NCI-H1092 (cell line): ENCODE results near the gene OSBPL2.

Experiments used
- DNase-seq: peaks from one replicate; lab custom pipeline; 2025; lab: John Stamatoyannopoulos, UW

The OSBPL2 gene

GRCh38 chr20:62258499-62259293 lies 20.4 kb downstream of the OSBPL2 start:
- DNase-seq, result no peak

DNA sequence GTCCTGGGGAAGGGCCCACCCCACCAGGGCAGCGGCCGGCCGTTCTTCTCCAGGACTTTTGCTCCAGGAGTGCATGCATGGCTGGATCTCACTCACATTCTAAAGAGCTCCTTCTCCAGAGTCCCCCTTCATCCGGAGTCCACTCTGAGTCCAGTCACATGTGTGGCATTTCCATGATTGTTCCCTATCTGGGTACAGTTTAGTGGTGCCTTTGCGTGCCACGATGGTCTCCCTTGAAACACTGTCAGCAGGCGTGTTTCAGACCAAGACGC lies 20.9 kb downstream of the OSBPL2 start:
- DNase-seq, result no peak

- DNase-seq, result no peak
Measured at GRCh38 chr20:62262064-62262463, 23.7 kb downstream of the OSBPL2 start.

DNA sequence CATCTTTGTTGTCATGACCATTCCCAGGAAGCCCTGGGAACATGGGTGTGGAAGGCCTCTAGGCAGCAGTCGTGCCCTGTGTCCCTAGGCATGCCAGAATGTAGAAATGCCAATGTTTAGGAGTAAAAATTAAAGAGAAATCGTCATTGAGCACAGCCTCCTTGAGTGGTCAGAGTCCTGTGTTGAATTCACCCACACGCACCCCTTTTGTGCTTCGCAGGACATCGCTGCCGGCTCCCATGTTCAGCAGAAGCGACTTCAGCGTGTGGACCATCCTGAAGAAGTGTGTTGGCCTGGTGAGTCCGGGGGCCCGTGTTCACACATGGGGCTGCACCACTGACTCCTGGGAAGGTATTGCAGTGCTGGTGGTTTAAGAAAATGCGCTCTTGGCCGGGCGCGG lies 25.1 kb downstream of the OSBPL2 start:
- no peak for DNase-seq

- no peak for DNase-seq
Measured at GRCh38 chr20:62265365-62265764, 27.0 kb downstream of the OSBPL2 start.

DNA sequence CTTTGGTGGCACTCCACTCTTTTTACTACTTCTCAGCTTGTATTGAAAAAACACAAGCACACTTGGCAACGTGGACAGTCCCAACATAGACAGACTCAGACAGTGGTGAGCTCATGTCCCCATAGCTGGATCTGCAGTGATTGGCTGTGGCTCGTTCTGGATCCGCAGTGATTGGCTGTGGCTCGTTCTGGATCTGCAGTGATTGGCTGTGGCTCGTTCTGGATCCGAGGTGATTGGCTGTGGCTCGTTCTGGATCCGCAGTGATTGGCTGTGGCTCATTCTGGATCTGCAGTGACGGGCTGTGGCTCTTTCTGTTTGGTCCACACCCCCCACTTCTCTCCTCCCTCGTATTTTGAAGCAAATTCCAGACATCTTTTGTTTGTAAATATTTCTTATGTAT lies 28.0 kb downstream of the OSBPL2 start:
- no peak for DNase-seq

DNA sequence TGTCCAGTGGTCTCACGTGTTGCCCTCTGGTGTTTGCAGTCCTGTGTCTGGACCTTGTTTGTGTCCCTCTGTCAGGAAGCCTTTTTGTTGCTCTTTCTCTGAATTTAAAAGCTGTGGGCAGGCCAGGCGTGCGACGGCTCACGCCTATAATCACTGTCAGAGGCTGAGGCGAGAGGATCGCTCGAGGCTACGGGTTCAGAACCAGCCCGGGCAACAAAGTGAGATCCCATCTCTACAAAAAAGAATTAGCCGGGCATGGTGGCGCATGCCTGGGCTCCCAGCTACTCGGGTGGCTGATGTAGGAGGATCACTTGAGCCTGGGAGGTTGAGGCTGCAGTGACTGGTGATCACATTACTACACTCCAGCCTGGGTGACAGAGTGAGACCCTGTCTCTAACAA lies 28.5 kb downstream of the OSBPL2 start:
- no peak for DNase-seq

GRCh38 chr20:62267543-62267942 lies 29.2 kb downstream of the OSBPL2 start:
- no peak for DNase-seq

DNA sequence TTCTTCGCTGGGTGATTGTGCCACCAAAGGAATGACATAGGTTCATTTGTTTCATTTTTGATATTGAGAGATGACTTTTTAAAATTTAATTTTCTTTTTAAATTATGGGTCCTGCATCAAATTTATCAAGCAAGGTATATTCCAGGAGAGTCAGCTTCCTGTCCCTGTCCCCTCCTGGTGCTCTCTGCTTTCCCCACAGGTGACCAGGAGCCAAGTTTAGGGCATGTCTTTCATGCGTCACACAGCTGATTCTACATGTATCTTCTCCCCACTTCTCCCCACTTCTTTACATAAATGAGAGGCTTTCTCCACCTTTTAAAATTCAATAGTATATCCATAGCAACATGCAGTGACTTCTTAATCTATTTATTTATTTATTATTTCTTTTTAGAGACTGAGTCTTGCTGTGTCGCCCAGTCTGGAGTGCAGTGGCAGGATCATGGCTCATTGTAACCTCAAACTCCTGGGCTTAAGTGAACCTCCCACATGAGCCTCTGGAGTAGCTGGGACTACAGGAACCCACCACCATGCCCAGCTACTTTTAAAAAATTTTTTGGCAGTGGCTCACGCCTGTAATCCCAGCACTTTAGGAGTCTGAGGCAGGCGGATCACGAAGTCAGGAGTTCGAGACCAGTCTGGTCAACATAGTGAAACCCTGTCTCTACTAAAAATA lies 30.0 kb downstream of the OSBPL2 start:
- DNase-seq, result no peak

- DNase-seq, result no peak
Measured at GRCh38 chr20:62269378-62269777, 31.1 kb downstream of the OSBPL2 start.

GRCh38 chr20:62269871-62270270 lies 31.6 kb downstream of the OSBPL2 start:
- no peak for DNase-seq

GRCh38 chr20:62272200-62272599 lies 33.9 kb downstream of the OSBPL2 start:
- no peak for DNase-seq

- no peak for DNase-seq
Measured at GRCh38 chr20:62273416-62273815, 35.1 kb downstream of the OSBPL2 start.

DNA sequence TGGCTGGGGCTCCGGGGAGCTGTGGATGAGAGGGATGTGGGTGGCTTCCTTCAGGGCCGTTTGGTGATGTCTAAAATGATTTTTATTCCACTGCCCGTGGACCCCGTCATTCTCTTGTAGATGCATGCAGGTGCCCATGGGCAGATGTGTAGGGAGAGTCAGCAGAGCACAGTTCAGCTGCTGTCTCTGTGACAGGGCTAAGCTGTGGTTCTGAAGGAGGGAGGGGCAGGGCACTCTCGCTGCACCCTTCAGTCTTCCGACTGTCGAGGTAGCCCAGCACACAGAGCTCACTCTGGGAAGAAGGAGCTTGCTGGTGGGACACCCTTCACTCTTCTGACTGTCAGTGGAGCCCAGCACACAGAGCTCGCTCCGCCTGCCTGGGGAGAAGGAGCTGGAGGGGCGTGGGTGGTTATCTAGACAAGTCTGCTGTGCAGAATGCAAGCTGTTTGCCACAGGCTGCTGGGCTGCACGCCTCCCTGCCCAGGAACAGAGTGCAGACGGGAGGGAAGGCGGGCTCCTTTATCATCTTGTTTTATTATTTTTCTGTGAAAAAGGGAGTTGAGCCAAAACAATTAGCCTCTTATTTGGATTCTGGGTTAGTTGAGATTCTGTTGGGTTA lies 36.1 kb downstream of the OSBPL2 start:
- DNase-seq, result no peak

- no peak for DNase-seq
Measured at GRCh38 chr20:62275219-62275618, 36.9 kb downstream of the OSBPL2 start.

GRCh38 chr20:62276439-62276838 lies 38.1 kb downstream of the OSBPL2 start:
- no peak for DNase-seq

DNA sequence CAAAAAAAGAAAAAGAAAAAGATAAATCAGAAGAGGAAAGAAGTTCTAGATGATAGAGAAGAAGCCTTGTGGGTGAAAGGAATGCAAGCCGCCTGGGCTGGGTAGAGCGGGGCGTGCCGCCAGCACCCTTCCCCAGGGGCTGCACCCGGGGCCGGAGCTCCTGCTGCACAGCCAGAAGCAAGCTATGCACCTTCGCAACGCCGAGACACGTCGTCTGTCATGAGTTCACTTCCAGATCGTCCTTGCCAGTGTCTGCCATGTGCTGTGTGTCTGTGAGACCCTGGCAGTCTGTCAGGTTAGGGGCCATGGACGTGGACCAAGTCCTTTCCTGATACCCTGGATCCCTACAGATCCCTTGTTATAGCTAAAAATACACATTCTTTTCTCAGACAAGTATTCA lies 38.9 kb downstream of the OSBPL2 start:
- DNase-seq, result no peak

DNA sequence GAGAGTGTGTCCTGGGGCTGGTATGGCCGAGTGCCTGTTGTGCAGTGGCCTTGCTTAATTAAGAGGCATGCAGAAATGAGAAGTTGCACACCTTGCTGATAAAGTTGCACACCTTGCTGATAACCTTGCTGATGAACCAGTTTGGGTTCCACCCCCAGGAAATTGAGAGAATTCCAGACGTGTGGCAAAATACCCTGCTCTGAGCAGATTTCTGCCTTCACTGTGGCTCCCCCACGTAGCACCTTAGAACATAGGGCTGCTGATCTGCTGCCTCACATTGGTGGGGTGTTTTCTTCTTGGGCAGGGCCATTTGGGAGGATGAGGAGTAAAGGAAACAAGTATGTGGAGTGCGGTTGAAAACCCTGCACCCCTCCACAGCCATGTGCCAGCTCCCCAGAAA lies 42.0 kb downstream of the OSBPL2 start:
- no peak for DNase-seq

DNA sequence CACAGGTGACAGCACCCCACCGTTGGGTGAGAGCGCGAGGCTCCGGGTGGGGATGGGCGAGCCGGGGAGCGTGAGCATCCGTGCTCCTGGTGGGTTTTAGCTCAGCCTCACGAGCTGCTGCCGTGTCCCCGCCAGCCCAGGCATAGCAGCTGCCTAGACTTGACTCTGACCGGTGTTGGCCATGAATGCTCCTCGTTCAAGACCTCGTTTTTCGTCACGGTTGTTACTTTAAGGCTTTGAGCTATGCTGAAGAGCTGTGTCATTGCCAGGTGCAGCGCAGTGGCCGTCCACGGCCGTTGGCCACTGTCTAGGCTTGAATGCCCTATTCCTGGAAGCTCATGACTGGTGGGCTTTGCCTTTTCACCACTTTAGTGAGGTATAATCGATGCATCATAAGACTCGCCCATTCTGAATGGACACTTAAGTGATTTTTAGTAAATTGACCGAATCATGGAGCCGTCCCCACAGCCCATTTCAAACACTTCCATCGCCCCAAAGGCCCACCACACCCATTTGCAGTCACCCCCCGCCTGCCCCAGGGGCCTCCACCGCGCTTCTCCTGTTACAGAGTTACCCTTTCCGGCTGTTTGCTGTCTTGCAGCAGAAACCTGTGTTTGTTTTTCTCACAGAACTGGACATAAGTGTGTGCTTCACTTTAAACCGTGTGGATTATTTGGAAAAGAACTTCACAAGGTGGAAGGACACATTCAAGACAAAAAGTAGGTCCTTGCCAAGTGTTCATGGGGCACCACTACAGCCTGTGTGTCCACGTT lies 43.0 kb downstream of the OSBPL2 start:
- no peak for DNase-seq

DNA sequence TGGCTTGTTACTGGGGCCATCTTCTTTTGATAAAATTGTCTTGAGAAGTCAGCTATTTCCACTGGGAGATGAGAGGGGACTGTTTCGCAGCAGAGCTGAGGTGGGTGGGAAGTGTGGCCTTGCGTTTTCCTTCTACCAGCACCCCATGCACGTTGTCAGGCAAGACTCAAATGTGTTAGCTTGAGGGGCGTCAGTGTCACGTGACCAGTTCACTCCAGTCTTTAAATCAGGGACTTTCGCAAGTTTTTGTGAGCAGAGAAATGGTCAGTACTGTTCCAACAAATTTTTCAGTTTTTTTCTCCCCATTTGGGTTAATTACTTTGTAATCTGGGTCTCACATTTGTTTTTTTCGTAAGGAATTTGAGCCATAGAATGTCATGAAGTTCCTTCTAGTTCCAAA lies 43.8 kb downstream of the OSBPL2 start:
- DNase-seq, result no peak

GRCh38 chr20:62282877-62283503 lies 44.7 kb downstream of the OSBPL2 start:
- no peak for DNase-seq

- DNase-seq, result no peak
Measured at GRCh38 chr20:62284448-62284847, 46.1 kb downstream of the OSBPL2 start.
